GM18909 (cell line): ENCODE results near the gene RLBP1.

Experiments used
- ATAC-seq: cut with Tn5 transposase; IDR thresholded peaks from one replicate; pipeline ENCODE4 v1.9.1; 2021; ENCODE audit warnings: mild to moderate bottlenecking; ENCODE audit not compliant: unreplicated experiment, poor library complexity

Gene RLBP1

DNA sequence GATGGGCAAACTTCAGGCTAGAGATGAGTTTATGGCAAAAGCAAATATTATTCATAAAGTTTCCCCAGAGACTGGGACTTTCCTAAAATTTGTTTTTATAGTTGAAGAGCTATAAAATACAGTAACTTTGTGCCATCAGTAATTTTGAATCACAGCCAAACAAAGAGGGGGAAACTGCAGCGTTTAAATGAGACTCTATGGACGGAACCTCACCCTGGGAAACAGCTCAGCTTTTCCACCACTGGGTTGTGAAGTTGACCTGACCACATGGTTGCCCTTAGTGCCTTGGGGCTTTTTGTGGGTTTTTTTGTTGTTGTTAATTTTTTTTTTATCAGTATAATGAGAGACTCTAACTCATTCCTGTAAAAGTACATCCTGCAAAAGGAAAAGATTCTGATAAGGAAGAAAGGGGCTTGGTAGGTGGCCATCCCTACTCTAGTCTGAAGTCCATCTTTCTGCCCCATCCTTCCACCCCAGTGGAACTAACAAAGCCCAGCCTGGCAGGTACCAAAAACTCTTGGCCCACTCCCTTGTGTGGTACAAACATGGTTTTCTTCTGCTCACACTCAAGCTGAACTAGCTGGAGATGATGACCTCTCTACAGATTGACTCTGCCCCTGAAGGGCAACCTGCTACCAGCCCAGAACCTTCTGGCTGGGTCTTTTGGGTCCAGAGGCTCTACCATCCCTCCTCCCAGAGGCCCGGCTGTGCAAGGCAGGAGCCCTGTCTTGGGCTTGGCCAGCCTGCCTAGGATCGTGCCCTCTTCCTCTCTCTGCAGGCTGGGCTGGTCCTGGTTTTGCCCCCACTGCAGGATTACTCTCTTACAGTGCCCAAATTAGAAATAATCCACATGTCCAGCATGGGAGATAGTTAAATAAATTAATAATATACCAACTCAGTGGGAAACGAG, 41.2 kb downstream of the RLBP1 start:
- no peak for ATAC-seq

DNA sequence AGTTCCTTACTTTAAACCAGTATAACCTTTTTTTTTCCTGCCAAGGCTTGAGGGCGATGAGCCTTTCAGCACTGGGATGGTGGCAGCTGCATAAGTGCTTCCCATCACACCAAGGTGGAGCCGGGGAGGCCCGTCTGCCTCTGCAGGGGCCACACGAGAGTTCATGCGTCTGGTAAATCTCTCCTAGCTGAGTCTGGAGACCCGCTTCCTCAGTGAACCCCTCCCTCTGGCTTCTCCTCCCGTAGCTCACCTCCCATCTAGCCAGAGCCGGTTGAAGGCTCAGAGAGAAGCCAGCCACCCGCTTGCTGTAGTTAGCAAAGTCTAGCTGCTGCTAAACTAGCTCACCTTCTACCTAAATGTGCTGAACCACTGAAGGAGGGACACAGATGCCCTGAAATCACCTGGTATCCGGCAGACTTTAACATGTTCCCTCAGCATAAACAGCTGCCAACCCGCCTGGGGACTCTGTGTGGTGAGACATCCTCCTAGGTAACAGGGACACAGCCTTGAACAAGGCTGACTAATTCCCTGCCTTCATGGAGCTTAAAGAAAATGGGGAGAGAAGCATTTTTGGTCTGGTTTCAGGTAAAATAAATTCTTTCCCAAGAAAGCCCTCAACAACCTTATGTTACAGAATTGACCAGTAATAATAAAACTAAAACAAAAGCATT, 42.9 kb downstream of the RLBP1 start:
- no peak for ATAC-seq

DNA sequence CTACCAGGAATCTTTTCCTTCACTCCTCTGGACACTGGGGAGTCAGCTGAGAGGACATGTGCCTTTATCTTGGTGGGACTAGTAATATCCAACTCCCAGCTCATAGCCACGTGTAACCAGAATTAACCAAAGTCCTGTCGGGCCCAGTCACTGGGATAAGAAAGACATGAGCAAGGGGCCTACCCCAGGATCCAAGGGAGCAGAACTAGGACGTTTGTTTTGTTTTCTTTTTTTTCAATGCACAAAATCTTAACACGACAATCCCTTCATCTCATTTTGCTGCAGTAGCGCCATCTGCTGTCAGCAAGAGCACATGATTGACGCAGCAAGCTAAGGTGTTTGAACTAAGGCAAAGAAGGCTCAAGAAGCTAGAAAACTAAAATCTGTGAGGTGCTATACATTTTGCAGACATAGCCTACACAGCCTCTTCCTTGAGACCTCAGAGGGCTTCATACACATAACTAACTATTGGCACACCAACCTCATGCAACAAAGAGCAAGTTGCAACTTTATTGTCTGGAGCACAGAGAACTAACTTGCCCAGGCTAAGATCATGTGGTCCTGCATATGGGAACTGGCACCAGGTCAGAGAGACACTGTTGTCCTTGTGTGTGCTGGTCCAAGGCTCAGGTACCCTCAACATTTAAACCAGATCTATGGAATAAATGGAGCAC, 43.6 kb downstream of the RLBP1 start:
- no peak for ATAC-seq

DNA sequence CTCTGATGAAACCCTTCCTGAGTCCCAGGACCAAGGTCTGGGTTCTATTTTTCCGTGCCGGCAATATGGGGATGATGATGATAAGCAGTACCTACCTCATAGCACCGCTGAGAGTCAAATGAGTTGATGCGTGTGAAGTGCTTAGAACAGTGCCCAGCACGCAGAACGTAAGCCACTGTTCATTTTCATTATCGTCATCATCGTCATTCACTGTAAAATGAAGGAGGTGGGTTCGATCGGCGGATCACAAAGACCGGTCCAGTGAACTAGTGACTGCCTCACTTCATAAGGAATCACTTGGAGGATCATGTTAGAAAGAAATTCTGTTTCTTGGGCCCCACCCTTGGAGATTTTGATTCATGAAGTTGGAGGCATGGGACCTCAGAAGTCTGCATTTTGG, 44.3 kb downstream of the RLBP1 start:
- ATAC-seq = no peak

DNA sequence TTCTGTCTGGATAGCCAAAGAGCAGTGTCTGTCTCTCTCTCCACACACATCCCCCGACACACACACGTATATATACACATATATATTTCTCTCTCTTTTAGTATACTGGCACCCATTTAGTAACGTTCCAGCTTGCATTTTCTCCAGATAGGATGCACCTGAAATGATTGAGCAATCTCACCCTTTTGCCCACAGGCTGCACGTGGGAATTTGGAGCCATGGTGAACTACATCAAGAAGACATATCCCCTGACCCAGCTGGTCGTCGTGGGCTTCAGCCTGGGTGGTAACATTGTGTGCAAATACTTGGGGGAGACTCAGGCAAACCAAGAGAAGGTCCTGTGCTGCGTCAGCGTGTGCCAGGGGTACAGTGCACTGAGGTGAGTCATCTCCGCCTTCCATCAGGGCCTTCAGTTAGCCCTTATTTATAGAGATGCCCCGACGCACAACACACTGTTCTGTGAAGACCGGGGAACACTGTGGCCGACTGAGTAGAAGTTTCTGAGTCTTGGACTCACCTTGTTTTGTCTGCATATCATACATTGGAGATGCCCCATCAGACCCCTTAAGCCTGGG, 45.7 kb downstream of the RLBP1 start:
- ATAC-seq = no peak

DNA sequence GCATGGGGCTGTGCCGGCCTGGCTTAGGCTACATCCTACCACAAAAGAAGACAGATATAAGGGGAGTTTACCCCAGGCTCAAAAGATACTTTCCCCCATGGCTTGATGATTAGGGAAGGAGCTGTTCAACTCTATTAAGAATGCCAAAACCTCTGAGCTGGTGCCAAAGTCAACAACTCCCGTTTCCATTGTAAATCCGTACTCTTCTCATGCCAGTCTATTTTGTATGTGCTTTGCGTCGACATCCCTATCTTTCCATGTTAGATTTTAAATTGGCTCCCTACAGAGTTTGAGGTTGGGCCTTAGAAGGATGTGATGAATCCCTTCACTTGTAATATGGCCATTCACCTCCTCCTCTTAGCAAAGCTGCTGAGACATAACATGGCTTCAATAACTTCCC, 46.9 kb downstream of the RLBP1 start:
- no peak for ATAC-seq

DNA sequence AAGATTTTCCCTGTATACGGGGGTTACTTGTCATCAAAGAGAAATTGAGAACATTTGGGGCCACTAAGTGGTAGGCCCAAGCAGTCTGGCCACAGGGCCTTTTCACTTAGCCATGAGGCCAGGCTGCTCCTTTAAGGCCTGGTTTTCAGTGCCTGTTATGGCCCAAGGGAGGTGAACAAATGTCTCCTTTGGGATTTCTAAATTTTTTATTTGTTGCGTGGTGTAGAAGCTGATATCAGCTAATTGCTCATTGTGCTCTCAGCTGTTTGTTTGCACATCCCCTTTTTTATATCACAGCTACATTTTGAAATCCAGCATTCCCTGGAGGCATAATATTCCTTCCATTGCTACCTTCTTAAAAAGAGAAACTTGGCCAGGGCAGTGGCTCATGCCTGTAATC, 48.5 kb downstream of the RLBP1 start:
- no peak for ATAC-seq

DNA sequence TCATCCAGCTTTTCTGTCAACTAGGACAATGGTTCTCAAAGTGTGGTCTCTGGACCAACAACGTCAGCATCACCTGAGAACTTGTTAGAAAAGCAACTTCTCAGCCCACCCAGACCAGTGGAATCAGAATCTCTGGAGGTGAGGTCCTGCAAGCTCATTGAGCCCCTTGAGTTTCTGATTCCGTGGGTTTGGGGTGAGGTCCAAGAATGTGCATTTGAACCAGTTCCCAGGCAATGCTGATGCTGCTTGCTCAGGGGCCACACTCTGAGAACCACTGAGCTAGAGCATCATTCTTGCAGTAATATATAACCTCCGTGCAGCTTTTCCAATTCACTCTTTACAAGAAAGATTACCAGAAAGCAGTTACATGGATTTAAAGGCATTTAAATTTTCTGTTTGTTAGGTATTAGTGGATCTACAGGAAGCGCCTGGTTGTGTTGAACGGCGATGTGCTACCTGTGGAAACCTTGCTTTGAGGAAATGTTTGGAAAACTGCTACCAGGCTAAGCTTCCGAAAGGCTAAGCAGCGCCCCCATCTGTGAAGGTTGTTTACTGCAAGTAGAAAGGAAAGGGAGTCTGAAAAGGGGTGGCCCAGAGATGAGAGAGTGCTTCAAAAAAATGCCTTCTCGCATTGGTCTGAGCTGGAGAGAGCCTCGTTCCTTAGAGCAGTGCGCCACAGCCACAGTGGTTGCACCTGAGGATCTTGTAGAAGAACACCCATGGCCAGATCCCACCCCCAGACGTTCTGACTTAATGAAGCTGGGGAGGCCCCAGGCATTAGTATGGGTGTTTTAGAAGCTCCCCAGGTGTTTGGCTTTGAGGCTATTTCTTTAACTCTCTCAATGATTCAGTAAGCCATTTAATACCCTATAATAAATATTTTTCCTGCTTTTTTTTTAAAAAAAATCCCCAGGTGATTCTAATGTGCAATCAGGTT, 50.0 kb downstream of the RLBP1 start:
- ATAC-seq = no peak

DNA sequence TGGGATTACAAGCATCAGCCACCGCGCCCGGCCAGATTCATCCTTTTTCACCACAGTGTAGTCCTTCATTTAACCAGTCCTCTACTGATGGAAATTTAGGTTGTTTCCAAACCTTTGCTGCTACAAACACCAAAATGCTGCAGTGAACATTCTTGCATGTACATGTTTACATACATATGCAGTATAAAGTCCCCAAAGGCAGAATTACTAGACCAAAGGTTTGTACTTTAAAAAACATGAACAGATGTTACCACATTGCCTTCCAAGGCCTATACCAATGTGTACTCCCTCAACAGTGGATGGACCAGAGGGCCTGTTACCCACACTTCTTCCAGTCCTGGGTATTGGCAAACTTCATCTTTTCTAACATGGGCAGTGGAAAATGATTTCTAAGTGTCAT, 51.0 kb downstream of the RLBP1 start:
- no peak for ATAC-seq

DNA sequence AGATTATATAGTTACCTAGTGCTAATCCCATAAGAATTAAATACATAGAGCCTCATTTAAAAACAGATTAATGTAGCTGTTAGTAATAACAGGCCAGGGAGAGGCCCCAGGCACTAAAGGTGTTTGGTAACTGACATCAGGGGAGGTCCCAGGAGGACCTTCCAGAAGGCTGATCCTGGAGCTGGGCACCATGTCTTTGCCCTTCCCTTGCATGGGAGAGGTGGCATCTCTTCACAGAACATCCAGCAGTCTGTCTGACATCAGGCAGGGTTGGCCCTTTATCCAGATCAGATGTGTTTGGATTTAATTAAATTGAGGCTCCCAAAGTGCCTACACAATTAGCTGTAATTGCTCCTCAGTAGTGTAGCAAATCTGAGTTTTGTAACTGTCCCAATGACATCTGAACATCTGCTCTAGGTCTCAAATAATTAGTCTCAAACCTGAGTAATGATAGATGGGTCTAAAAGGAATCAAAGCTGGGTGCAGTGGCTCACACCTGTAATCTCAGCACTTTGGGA, 53.0 kb downstream of the RLBP1 start:
- ATAC-seq = no peak

DNA sequence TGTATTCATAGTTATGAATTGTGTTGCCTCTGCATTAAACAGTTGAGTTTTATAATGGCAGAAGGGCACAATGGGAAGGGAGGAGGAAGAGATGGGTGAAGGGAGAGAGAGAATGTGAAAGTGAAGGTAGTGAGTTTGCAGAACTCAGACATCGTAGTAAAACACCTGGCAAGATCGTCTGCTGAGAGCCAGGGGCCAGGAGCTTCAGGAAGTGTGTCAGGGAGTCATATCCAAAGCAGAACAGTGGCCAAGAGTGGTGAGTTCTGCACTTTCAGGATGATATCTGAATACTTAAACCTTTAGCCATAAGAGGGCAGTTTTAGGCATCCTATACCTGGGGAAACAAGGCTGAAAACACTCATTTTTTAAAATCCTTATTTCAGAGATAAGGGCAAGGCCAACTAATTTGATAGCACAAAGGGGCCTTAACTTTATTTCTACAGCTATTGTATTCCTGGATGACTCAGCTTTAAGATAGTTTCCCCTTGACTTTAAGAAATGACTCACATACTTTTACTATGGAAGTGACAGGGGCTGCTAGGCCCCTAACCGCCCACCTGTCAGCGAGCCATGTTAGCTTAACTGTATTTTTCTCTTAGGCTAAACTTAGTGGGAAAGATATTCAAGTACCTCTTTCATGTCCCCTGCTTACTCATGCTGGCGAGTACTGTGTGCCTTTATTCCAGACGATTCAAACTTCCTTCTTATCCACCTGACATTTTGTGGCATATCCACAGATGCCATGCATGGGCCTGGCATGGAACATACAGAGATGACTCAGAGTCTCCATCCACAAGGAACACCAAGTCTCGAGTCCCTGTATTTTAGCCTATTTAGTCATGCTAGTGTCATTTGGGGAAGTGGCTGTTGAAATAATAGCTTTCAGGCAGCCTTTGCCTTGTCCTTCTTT, 53.9 kb downstream of the RLBP1 start:
- peak; percentile 81 for ATAC-seq

DNA sequence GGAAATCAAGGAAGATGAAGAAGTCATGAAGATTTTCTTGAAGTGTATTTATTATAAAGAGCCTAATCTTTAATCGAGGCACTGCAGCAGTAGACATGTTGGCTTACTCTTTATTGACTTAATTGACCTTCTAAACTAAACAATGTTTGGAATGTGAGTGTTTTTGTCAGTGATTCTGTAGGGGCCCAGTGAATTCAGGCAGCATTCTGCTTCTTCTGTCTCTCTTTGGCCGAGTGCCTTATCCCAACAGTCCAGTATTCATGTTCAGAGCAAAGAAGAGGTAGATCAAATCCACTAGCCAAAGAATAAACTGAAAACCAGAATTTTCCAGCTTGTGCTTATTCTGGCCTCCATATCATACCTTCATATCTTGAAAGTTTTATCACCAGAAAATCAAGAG, 55.7 kb downstream of the RLBP1 start:
- ATAC-seq = no peak

DNA sequence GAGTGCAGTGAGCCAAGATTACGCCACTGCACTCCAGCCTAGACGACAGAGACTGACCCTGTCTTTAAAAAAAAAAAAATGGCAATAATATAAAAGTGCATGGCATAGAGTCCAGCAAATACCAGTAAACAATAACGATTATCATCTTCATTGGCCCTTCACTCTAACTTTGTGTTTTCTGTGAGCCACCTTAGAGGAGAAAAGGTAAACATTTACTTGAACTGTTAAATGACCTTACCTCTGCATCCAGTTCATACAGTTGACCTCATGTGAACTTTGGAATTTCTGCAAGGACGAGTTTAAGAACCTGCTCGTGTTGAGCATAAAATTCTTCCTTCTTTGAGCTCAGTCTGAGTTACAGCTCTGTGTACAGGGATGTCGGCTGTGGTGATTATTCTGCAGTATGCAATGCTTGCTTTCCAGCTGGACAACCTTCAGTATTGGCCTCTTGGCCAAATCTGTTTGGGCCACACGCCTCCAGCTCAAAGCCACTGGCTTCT, 56.6 kb downstream of the RLBP1 start:
- ATAC-seq = no peak

DNA sequence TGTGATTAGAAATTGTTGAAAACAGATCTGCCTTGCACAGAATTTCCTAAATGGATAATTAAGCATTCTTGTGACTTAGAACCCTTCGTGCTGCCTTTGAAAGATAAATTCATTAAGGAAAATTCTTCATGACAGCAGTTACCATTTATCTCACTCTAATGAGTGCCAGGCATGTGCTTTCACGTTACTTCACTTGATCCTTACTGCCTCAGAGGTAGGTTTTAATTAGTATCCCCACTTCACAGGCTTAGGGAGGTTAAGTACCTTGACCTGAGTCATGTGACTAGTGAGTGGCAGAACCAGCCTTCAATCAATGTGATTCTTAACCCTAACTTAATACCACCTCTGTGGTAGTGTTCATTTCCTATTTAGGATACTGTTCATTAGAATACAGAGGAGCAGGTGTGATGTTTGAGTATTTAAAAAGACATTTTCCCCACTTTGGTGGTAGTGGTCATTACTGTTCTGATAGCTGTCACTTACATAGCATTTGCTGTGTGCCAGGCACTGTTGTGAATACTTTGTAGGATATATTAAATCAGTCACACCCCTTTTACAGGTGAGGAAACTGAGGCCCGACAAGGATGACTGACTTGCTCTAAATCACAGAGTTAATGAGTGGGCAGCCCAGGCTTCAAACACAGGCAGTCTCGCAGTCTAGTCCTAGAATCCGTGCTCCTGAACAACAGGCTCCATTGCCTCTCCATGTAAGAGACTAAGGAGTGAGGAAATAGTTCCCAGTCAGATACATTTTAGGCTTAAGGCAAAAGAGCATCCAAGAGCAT, 57.9 kb downstream of the RLBP1 start:
- ATAC-seq = no peak

DNA sequence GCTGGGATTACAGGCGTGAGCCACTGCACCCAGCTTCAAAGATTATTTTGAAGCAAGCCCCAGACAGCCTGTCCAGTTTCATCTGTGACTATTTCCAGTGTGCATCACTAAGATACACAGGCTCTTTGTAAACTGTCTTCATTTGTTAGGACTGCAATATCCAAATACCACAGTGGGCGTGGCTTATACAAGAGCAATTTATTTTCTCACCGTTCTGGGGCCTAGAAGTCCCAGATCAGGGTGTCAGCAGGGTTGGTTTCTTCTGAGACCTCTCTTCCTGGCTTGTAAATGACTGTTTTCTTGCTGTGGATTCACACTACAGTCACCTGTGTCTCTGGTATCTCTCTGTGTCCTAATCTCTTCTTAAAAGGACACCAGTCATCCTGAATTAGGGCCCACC, 59.7 kb downstream of the RLBP1 start:
- no peak for ATAC-seq
